Measurements from ENCODE around the gene ZNF653. TPM values are rescaled to one million over a fixed set of nuclear protein-coding genes. Genes with fewer than 3 reads are reported as not detected.

Gene ZNF653
- total RNA-seq, 2 donors from 2014 or later, result 12.3 to 12.6 TPM

DNA sequence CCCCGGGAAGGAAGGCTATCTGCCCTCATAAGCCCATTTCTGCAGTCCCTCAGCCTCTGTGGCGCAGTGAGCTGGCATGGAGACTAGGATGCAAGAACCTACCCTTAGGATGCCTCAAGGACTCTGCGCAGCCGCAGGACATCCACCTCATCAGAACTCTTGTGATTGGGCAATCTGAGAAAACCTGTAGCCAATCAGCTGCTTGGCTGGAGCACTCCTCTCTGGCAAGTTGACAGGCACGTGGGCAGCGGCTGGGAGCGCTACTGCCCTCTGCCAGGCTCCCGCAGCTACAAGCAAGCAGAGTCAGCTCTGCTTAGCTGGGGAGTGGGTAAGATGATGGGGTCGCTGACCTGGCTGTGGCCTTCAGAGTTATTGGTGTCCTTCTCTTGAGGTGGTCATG lies 24.8 kb upstream of the ZNF653 start:
- Histone ChIP-seq H3K27ac (ENCODE audit: low read depth, low read length) (no peak overlapping the region), H3K9ac (ENCODE audit: extremely low read depth, low read length, poor library complexity, severe bottlenecking) (no peak overlapping the region), H3K4me3 (ENCODE audit: low read length) (no peak overlapping the region), H3K9me3 (ENCODE audit: control insufficient read depth, low read length) (no peaks in the 10 kb centered on the region), H3K36me3 (ENCODE audit: control insufficient read depth, insufficient read depth, low read length) (no peaks in the 10 kb centered on the region), H3K27me3 (ENCODE audit: control insufficient read depth, insufficient read depth, low read length, poor library complexity, severe bottlenecking) (no peaks in the 10 kb centered on the region), H3K4me1 (ENCODE audit: control insufficient read depth, insufficient read depth, low read length) (no peaks in the 10 kb centered on the region)
- Mint-ChIP-seq H3K4me3 (no peak overlapping the region), H3K27ac (no peak overlapping the region), H3K4me1 (peaks cover 7% of the 10 kb centered on the region), H3K27me3 (ENCODE audit: insufficient read depth) (peaks cover 26% of the 10 kb centered on the region), H3K9me3 (no peaks in the 10 kb centered on the region), H3K36me3 (ENCODE audit: low read depth) (no peaks in the 10 kb centered on the region)
- DNase-seq, result peak; percentile 95
- WGBS, 2 experiments (ENCODE audit: insufficient coverage in 1 of 2, insufficient read length in 1 of 2), result 39 to 59% methylated on average over 4 to 9 of the region's 9 CpGs
- TF ChIP-seq CTCF (conservative IDR thresholded peaks at IDR 0.05), result peak; percentile 58

DNA sequence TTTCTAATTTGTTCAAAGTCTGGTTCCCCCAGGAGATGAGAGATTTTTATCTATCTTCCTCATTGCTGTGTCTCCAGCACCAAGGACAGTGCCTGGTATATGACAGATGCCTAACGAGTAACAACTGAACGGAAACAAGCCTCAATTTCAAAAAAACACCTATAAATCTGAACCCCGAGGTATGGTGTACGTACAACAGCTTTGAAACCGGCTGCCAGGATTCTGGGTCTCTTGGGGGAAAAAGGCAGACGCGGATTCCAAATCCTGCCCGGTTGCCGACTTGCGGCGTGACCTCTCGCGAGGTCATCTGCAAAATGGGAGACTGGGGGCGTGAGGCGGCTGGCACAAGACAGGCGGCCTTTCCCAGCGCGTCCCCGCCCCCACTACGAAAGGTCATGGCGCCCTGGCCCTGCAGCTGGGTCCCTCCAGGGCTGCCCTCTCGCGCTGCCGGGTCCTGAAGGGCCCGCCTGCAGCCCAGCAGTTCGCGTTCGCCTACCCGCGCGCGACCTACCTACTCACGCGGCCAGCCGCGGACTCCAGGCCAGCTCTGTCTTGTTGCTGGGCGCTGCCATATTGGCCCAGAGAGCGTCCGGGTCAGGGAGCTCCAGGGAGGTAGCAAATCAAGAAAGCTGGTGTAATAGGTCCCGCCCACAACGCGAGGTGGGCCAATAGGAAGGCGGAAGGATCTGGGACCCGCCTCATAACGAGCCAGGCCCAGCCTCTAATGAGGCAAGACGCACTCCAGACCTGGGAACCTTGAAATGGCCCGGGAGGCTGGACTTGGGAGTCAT lies 23.1 kb upstream of the ZNF653 start, which contains the start of gene ECSIT:
ECSIT (minus strand) TSS at position 584 of the 791 bp plus-strand sequence. CDS start 9,964 bp downstream, outside the sequence.
- H3K4me1 ChIP-seq (ENCODE audit: control insufficient read depth, insufficient read depth, low read length), result no peaks in the 10 kb centered on the region
- no peaks in the 10 kb centered on the region for H3K36me3 Mint-ChIP-seq (ENCODE audit: low read depth)
- peak within 1 kb of the TSS; percentile 95 for H3K27ac Mint-ChIP-seq
- DNase-seq, result peak; percentile 99
- peaks cover 11% of the 10 kb centered on the region for H3K27me3 Mint-ChIP-seq (ENCODE audit: insufficient read depth)
- no peaks in the 10 kb centered on the region for H3K9me3 Mint-ChIP-seq
- TF ChIP-seq CTCF (conservative IDR thresholded peaks at IDR 0.05), result no peak
- H3K4me3 Mint-ChIP-seq, result peak within 1 kb of the TSS; percentile 89
- H3K4me3 ChIP-seq (ENCODE audit: low read length), result peak within 1 kb of the TSS; percentile 90
- peak within 1 kb of the TSS; percentile 89 for H3K27ac ChIP-seq (ENCODE audit: low read depth, low read length)
- no peaks in the 10 kb centered on the region for H3K36me3 ChIP-seq (ENCODE audit: control insufficient read depth, insufficient read depth, low read length)
- H3K9ac ChIP-seq (ENCODE audit: extremely low read depth, low read length, poor library complexity, severe bottlenecking), result peak within 1 kb of the TSS; percentile 69
- H3K4me1 Mint-ChIP-seq, result peaks cover 6% of the 10 kb centered on the region
- H3K27me3 ChIP-seq (ENCODE audit: control insufficient read depth, insufficient read depth, low read length, poor library complexity, severe bottlenecking), result no peaks in the 10 kb centered on the region
- no peaks in the 10 kb centered on the region for H3K9me3 ChIP-seq (ENCODE audit: control insufficient read depth, low read length)
- 0 to 1% methylated on average over 27 to 47 of the region's 47 CpGs for WGBS, 2 experiments (ENCODE audit: insufficient coverage in 1 of 2, insufficient read length in 1 of 2)

- DNase-seq, result no peak
- WGBS, 2 experiments (ENCODE audit: insufficient coverage in 1 of 2, insufficient read length in 1 of 2), result 87 to 94% methylated on average over 9 of the region's 9 CpGs
- Histone ChIP-seq H3K9ac (ENCODE audit: extremely low read depth, low read length, poor library complexity, severe bottlenecking) (no peak overlapping the region), H3K4me1 (ENCODE audit: control insufficient read depth, insufficient read depth, low read length) (no peaks in the 10 kb centered on the region), H3K36me3 (ENCODE audit: control insufficient read depth, insufficient read depth, low read length) (peaks cover 9% of the 10 kb centered on the region), H3K27ac (ENCODE audit: low read depth, low read length) (no peak overlapping the region), H3K4me3 (ENCODE audit: low read length) (no peak overlapping the region), H3K27me3 (ENCODE audit: control insufficient read depth, insufficient read depth, low read length, poor library complexity, severe bottlenecking) (no peaks in the 10 kb centered on the region), H3K9me3 (ENCODE audit: control insufficient read depth, low read length) (no peaks in the 10 kb centered on the region)
- Mint-ChIP-seq H3K27me3 (ENCODE audit: insufficient read depth) (no peaks in the 10 kb centered on the region), H3K4me3 (no peak overlapping the region), H3K27ac (no peak overlapping the region), H3K9me3 (no peaks in the 10 kb centered on the region), H3K4me1 (no peaks in the 10 kb centered on the region), H3K36me3 (ENCODE audit: low read depth) (peaks cover 17% of the 10 kb centered on the region)
- no peak for TF ChIP-seq CTCF (conservative IDR thresholded peaks at IDR 0.05)
These were observed 13.5 kb upstream of the ZNF653 start for GRCh38 chr19:11519138-11519537.

Data from endodermal cell (in vitro differentiated cells).